GM12891 (cell line): ENCODE results near the gene B3GLCT.

Experiments used
- POLR2A ChIP-seq: IDR thresholded peaks from 2 replicates; pipeline ENCODE4 v1.6.1; 2011; ENCODE audit warnings: low read depth, low read length, control low read depth
- POLR2AphosphoS5 ChIP-seq: IDR thresholded peaks from 2 replicates; pipeline ENCODE4 v1.6.1; 2011; ENCODE audit warnings: low read depth, low read length, control low read depth
- TAF1 ChIP-seq: IDR thresholded peaks from 2 replicates; pipeline ENCODE4 v1.6.1; 2011; ENCODE audit warnings: low read depth, low read length, control low read depth

GRCh38 chr13:31372454-31372853, 172.7 kb downstream of the B3GLCT start:
- TF ChIP-seq POLR2AphosphoS5: no peak
- TF ChIP-seq POLR2A: no peak
- no peak for TF ChIP-seq TAF1
